Endodermal cell (in vitro differentiated cells): ENCODE results near the gene CYB5R3. TPM values are rescaled to one million over a fixed set of nuclear protein-coding genes. Genes with fewer than 3 reads are reported as not detected.
"Not testable (repeated sequence)": the region's sequence is repeated elsewhere in the genome, so short reads cannot be mapped to it uniquely, and the experiment has no call there.

Experiments
- DNase-seq: peaks from one replicate; pipeline ENCODE4 v3.0.0-alpha.2; 2017
- H3K27ac ChIP-seq: 2 replicates; pipeline ENCODE4 v1.5.1; 2013; ENCODE audit warnings: mild to moderate bottlenecking, low read depth, low read length, moderate library complexity
- H3K27me3 ChIP-seq: 2 replicates; pipeline ENCODE4 v1.6.1; 2013; ENCODE audit warnings: mild to moderate bottlenecking, low read length, moderate library complexity; ENCODE audit not compliant: insufficient read depth, control insufficient read depth, poor library complexity, severe bottlenecking
- H3K36me3 ChIP-seq: 2 replicates; pipeline ENCODE4 v1.7.0; 2013; ENCODE audit warnings: mild to moderate bottlenecking, low read length, moderate library complexity; ENCODE audit not compliant: control insufficient read depth, insufficient read depth
- H3K4me1 ChIP-seq: one replicate; pipeline ENCODE4 v1.7.0; 2013; ENCODE audit warnings: low read length; ENCODE audit not compliant: control insufficient read depth, insufficient read depth
- H3K4me3 ChIP-seq: 2 replicates; pipeline ENCODE4 v1.5.1; 2013; ENCODE audit warnings: mild to moderate bottlenecking, low read length, moderate library complexity
- H3K9ac ChIP-seq: 2 replicates; pipeline ENCODE4 v1.6.1; 2013; ENCODE audit warnings: mild to moderate bottlenecking, low read length, moderate library complexity; ENCODE audit not compliant: poor library complexity, severe bottlenecking; ENCODE audit errors: extremely low read depth
- H3K9me3 ChIP-seq: 2 replicates; pipeline ENCODE4 v1.6.1; 2013; ENCODE audit warnings: mild to moderate bottlenecking, low read length, moderate library complexity; ENCODE audit not compliant: control insufficient read depth
- H3K27ac Mint-ChIP-seq: 2 replicates; pipeline ENCODE4 v1.8.0; 2020; ENCODE audit warnings: mixed read lengths
- H3K27me3 Mint-ChIP-seq: 2 replicates; pipeline ENCODE4 v1.8.0; 2021; ENCODE audit warnings: mild to moderate bottlenecking, mixed read lengths; ENCODE audit not compliant: insufficient read depth
- H3K36me3 Mint-ChIP-seq: 2 replicates; pipeline ENCODE4 v1.8.0; 2020; ENCODE audit warnings: low read depth, mixed read lengths
- H3K4me1 Mint-ChIP-seq: 2 replicates; pipeline ENCODE4 v1.8.0; 2020; ENCODE audit warnings: mixed read lengths
- H3K4me3 Mint-ChIP-seq: 2 replicates; pipeline ENCODE4 v1.8.0; 2020; ENCODE audit warnings: mild to moderate bottlenecking, moderate library complexity, mixed read lengths
- H3K9me3 Mint-ChIP-seq: 2 replicates; pipeline ENCODE4 v1.8.0; 2020; ENCODE audit warnings: mild to moderate bottlenecking, mixed read lengths
- CTCF ChIP-seq: fragments of 200-600 bp; sonication (generic); conservative IDR thresholded peaks from 2 replicates; pipeline ENCODE4 v1.5.0; 2021; ENCODE audit warnings: antibody characterized with exemption, mild to moderate bottlenecking
- WGBS, 2 experiments: methylation state at CpG; one replicate each; pipeline versions ENCODE4 v1.1.5 to v1.1.7; 2013; ENCODE audit warnings: missing lambda C conversion rate in 2 of 2, mixed read lengths in 1 of 2; ENCODE audit not compliant: insufficient coverage in 1 of 2, insufficient read length in 1 of 2; 5-methylcytosine and 5-hydroxymethylcytosine counted together
- total RNA-seq, 2 donors: library from RNA; stranded (reverse); fragmentation: NEBNext Ultra II Directional in 1 of 2; extraction: Animal tissue kit (Norgen Biotek cat#: 25700) in 1 of 2; gene quantifications; 2 replicates in 1 of 2; 3 replicates in 1 of 2; pipeline ENCODE4 v1.2.1, GENCODE V29; 2021

Gene CYB5R3
- total RNA-seq, 2 donors from 2014 or later: 89.5 to 92.4 TPM

GRCh38 chr22:42670046-42670445 is 20.9 kb upstream of the CYB5R3 start:
- no peak overlapping the region for H3K4me3 ChIP-seq
- H3K9ac ChIP-seq: no peak overlapping the region
- H3K4me3 Mint-ChIP-seq: no peak overlapping the region
- H3K27me3 ChIP-seq: no peaks in the 10 kb centered on the region
- no peaks in the 10 kb centered on the region for H3K36me3 Mint-ChIP-seq
- H3K27ac ChIP-seq: no peak overlapping the region
- no peaks in the 10 kb centered on the region for H3K4me1 ChIP-seq
- no peaks in the 10 kb centered on the region for H3K36me3 ChIP-seq
- peaks cover 4% of the 10 kb centered on the region for H3K9me3 Mint-ChIP-seq
- WGBS, 2 experiments: 92 to 93% methylated on average over 4 of the region's 4 CpGs
- H3K9me3 ChIP-seq: no peaks in the 10 kb centered on the region
- no peak for DNase-seq
- TF ChIP-seq CTCF: no peak
- H3K27ac Mint-ChIP-seq: no peak overlapping the region
- no peaks in the 10 kb centered on the region for H3K4me1 Mint-ChIP-seq
- peaks cover 5% of the 10 kb centered on the region for H3K27me3 Mint-ChIP-seq

- not testable (repeated sequence) for H3K27ac Mint-ChIP-seq, H3K9me3 Mint-ChIP-seq, H3K4me1 ChIP-seq, H3K36me3 ChIP-seq, H3K4me1 Mint-ChIP-seq, H3K9me3 ChIP-seq, DNase-seq, H3K4me3 Mint-ChIP-seq, H3K36me3 Mint-ChIP-seq, H3K4me3 ChIP-seq, H3K9ac ChIP-seq, H3K27ac ChIP-seq
- 84 to 95% methylated on average over 3 of the region's 3 CpGs for WGBS, 2 experiments
- H3K27me3 Mint-ChIP-seq: peaks cover 24% of the 10 kb centered on the region
- peaks cover 20% of the 10 kb centered on the region for H3K27me3 ChIP-seq
Measured at GRCh38 chr22:42666393-42666792, 17.2 kb upstream of the CYB5R3 start.

- Mint-ChIP-seq H3K4me3 (no peak overlapping the region), H3K9me3 (peaks cover 2% of the 10 kb centered on the region), H3K27ac (no peak overlapping the region), H3K27me3 (peaks cover 24% of the 10 kb centered on the region), H3K4me1 (no peaks in the 10 kb centered on the region), H3K36me3 (no peaks in the 10 kb centered on the region)
- DNase-seq: no peak
- no peaks in the 10 kb centered on the region for H3K4me1 ChIP-seq
- WGBS, 2 experiments: 72 to 86% methylated on average over 10 to 11 of the region's 11 CpGs
- no peaks in the 10 kb centered on the region for H3K9me3 ChIP-seq
- H3K4me3 ChIP-seq: no peak overlapping the region
- no peak overlapping the region for H3K27ac ChIP-seq
- no peak for TF ChIP-seq CTCF
- H3K27me3 ChIP-seq: peaks cover 20% of the 10 kb centered on the region
- H3K36me3 ChIP-seq: no peaks in the 10 kb centered on the region
- H3K9ac ChIP-seq: no peak overlapping the region
Measured at GRCh38 chr22:42664976-42665831, 16.0 kb upstream of the CYB5R3 start.
